GM18907 (cell line): ENCODE data around the gene MSANTD3.
"Not testable (repeated sequence)": the region's sequence is repeated elsewhere in the genome, so short reads cannot be mapped to it uniquely, and the experiment has no call there.

Source experiments
- ATAC-seq: cut with Tn5 transposase; IDR thresholded peaks from one replicate; pipeline ENCODE4 v1.9.1; 2021; ENCODE audit warnings: mild to moderate bottlenecking, moderate library complexity; ENCODE audit not compliant: unreplicated experiment

Gene MSANTD3, protein sequence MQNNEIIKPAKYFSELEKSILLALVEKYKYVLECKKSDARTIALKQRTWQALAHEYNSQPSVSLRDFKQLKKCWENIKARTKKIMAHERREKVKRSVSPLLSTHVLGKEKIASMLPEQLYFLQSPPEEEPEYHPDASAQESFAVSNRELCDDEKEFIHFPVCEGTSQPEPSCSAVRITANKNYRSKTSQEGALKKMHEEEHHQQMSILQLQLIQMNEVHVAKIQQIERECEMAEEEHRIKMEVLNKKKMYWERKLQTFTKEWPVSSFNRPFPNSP

DNA sequence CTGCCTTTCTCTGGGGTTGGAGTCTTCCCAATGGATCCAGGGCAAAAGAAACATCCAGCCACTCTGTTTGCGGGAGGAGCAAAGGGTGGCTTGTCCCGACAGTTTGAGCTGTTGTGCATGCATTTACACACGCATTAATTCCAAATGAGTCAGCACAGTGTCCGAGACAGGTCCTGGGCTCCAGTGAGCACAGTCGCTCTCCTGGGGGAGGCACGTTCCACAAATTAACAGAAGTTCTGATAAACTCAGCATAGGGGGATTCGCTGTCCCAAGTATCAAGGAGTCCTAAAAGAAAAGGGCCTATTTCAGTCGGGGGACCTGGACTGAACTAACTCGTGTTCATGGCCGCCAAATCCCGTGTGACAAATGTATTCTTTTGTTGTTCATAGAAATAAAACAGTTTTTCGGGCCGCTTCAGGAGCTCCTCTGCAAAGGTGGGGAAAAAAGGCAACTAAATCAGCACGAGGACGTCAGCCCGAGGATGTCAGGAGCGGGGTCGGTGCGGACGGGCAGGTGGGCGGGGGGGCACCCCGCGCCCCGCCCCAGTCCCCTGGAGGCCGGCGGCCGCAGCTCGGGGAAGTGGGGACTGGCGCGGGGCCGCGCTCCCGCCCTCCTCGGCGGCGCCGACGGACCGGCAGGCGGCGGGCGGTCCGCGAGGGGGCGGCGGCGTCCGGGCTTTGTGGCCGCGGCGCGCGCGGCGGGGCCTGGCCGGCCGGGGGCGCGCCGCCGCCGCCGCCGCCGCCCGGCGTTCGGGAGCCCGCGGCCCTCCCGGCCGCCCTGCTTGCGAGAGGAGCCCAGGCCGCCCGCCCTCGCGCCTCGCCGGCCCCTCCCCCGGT lies at the start of gene MSANTD3:
MSANTD3 (plus strand) TSS at position 614 of the 836 bp plus-strand sequence. CDS start 14,796 bp downstream, outside the sequence.
- peak; percentile 75 for ATAC-seq

DNA sequence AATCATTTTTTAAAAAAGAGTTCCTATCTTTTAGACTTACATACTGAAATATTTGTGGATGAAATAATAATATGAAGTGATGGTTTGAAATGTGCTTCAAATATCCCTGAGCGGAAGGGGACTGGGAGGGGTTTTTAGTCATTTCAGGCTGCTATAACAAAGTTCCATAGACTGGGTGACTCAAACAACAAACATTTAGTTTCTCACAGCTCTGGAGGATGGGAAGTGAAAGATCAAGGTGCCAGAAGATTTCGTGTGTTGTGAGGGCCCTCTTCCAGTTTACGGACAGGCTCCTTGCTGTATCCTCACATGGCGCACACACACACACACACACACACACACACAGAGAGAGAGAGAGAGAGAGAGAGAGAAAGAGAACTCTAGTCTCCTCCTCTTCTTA lies 47.1 kb upstream of the MSANTD3 start:
- no peak for ATAC-seq

DNA sequence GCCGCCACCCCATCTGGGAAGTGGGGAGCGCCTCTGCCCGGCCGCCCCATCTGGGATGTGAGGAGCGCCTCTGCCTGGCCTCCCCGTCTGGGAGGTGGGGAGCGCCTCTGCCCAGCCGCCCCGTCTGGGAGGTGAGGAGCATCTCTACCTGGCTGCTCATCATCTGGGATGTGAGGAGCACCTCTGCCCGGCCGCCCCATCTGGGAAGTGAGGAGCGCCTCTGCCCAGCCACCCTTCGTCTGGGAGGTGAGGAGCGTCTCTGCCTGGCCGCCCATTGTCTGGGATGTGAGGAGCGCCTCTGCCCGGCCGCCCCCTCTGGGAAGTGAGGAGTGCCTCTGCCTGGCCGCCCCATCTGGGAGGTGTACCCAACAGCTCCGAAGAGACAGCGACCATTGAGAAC lies 34.0 kb upstream of the MSANTD3 start:
- not testable (repeated sequence) for ATAC-seq

DNA sequence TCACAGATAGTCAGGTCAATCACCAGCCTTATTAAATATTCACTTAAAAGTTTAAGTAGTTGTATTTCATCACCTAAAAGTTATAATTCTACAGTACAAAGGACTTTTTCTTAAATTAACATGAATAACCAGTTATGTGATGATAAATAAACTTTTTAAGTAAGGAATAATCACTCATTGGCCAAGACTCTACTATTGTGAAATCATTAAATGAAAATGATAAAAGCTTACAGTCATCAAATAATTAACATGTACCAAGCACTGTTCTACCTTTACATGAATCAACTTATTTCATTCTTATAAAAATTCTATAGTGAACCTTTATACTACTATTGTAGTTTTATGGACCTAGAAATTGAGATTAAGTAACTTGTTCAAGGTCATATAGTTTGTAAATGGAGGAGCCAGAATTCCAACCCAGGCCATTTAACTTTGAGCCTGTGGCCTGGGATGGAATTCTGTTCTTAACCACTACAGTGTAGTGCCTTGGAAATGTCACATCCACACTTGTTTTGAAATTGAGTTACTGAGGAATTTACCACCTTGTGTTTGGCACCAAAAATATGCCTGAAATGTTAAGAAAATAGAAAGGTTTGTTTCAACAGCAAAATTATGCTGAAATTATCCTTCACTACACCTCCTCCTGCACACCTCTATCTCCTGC lies 32.8 kb upstream of the MSANTD3 start:
- ATAC-seq, result no peak

DNA sequence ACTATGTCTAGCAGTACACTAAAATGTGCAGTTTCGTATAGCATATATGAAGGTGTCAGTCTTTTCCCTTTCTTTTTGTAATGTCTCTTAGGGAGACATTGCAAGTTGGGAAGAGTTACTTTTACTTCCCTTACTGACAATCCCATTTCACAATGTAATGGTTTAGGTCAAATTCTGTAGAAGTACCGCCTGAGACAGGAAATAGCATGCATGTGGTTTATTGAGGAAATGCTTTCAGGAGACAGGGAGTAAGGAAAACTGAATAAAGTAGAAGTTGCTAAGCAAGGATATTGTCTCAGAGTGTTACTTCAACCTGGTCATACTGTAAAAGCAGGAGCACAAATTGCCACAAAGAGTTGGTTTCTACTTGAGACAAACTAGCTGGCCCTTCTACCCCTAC lies 32.1 kb upstream of the MSANTD3 start:
- no peak for ATAC-seq

DNA sequence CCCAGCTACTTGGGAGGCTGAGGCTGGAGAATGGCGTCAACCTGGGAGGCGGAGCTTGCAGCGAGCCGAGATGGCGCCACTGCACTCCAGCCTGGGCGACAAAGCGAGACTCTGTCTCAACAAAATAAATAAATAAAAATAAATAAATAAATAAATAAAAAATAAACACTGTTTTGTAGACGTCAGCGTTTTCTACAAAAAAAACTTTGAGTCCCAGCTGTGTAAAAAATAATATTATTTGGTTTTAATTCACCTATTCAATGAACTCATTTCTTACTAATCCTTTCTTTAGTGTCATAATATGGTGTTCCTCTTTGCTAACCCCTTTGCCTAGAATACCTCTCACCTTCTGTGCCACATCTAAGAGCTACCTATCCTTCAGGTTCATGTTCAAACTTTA lies 30.2 kb upstream of the MSANTD3 start:
- no peak for ATAC-seq

DNA sequence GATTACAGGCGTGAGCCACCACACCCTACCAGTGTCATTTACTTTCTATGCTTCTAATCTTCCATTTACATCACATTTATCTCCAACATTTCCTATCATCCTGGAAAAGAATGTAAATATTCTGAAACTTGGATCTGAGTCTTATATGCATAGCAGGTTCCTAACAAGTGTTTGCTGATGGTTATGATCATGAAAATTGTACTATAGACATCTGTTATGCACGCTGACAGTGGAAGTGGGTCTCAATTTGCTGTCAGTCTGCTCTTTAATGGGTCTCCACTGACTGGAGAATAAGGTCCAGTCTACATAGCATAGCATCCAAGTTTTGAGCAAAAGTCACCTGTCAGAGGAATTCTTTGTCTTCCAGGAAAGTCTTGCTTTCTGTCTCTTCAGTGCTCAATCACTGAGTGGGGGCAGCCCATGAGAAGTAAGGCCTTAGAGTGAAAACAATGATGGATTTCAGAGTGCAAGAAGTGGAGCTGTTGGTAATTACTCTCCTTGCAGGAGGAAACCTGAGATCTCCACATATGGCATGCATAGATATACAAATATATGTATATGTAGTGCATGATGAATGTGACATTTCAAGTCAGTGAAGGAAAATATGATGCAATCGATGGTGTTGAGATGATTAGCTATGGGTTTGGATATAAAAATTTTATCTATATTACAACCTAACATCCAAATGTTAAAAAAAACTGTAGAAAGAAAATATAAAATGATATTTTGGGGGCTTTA lies 29.2 kb upstream of the MSANTD3 start:
- ATAC-seq, result no peak

DNA sequence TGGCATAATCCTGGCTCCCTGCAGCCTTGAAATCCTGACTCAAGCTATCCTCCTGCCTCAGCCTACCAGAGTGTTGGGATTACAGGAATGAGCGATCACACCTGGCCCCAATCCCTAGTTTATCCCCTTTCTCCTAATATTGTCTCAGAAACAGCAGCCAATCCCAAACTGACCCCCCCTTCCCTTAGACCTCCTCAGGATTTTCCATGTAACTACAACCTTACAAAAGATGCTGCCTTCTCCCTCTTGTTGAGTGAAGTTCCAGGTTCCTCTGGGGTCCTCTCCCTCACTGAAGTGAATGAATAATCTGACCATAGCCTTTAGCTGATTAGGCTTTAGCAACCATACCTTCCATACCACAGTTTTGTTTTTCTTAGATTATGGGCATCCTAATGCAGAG lies 25.9 kb upstream of the MSANTD3 start:
- no peak for ATAC-seq

DNA sequence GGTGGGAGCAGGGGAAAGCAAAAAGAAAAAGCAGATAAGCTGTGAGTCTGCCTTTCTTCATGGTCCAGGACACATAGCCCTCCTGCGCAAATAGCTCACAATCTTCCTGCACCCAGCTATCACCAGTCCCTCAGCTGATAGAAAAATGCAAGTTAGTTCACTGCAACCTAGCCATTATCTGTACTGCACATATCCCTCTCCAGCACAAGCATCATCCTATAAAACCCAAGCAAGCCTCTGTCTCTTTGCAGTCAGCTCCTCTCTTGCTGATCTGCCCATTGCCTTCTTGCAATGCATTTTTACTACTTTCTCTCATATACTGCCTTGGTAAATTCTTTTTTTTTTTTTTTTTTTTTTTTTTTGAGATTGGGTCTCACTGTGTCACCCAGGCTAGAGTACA lies 20.0 kb upstream of the MSANTD3 start:
- no peak for ATAC-seq

DNA sequence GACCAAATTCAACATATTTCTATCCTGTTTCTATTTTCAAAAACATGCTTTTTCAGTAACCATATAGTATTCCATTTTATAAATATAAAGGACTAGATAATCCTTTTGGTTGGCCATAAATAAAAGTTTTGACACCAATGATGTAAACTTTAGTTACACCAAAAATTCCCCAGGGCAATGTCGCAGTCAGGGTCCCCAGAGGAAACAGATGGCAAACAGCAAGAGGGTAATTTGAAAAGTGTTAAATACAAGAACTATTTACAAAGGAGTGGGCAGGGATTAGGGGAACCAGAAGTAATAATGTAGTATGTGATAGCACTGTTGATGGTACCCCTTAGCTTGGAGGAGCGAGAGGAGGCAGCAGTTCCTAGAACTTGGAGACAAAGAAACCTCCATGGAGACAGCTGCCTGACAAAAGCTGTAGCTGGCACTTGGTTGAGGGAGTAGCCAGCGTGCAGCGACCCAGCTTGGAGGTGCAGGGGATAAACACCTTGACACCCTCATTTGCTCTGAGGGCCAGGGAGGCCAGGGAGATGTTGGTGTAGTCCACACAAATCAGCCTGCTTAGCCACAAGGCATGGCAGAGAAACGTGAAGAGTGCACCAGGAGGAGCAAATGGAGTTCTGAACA lies 18.3 kb upstream of the MSANTD3 start:
- no peak for ATAC-seq

DNA sequence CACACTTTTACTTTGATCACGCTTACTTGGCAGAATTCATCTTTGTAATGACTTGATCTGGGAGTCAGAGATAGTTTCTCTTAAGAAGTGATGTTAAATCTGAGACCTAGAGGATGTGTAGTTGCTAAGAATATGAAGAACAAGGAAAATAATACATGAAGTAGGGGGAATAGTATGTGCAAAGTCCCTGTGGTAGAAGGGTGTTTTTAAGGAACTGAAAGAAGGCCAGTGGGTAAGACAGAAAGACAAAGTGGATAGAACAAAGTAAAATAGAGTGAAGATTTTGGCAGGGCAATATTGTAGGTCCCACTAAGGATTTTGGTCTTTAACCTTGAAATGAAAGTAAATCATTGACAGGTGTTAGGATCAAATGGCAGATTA lies 17.8 kb upstream of the MSANTD3 start:
- no peak for ATAC-seq

DNA sequence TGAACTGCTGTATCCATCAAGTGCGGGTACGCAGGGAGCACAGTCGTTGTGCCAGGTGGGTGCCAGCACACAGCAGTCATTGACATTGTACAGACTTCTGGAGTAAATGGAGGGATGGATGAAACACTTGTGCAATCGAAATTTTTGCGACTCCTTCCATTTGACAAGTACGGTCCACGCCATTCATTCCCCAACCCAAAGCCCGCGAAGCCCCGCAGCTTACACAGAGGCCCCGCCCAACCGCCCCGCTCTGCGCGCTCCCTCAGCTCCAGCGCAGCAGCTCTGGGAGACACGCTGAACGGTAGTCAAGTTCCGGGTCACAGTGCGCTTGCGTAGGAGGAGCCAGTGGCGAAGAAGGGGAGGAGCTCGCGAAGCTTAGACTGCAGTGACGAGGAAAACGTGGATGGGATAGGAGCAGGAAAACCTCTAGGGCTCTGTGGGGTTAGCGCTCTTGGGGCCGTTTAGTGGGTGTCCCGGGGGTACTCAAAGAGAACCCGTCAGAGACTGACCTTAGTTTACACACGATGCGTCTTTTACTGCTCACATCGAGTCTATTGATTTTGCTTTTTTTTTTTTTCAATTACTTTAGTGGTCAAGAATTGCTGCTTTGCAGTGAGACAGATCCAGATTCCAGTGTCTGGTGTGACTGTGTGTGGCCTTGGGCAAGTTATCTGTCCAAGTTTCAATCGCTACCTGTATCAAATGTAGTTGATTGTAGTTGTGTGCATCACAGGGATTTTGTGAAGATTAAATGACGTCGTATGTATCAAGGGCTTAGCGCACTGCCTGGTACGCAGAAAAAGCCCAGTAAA lies 15.3 kb upstream of the MSANTD3 start:
- ATAC-seq, result peak; percentile 100

DNA sequence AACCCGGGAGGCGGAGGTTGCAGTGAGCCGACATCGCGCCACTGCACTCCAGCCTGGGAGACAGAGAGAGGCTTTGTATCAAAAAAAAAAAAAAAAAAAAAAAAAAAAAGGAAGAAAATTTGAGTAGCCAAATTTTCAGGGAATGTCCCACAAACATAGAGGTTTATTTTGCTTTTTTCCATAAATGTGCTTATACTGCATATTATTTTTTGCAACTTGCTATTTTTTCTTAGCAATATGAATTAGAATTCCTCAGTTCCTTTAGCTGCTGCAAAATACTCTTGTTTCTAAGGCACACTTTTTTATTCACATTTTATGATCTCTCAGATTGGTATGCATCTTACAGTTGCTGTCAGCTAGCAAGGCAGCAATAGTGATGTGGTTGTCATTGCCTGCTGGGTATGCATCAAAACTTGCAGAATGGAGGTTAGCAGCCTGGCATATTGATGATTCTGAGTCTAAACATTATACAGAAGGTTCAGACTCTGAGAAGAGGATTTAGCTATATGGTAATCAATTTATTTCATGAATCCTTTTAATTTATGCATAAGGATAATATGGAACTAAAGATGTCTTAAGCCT lies 13.0 kb upstream of the MSANTD3 start:
- no peak for ATAC-seq

DNA sequence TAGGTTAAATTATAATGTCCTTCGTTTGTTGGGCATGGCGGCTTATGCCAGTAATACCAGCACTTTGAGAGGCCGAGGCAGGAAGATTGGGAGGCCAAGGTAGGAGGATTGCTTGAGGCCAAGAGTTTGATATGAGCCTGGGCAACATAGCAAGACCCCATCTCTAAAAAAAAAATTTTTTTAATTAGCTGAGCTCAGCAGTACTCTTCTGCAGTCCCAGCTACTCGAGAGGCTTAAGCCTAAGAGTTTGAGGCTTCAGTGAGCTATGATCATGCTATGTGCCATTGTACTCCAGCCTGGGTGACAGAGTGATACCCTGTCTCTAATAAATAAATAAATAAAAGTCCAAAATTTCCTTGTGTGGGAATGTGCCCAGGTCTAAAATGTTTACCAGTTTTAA lies 9.1 kb upstream of the MSANTD3 start:
- no peak for ATAC-seq

DNA sequence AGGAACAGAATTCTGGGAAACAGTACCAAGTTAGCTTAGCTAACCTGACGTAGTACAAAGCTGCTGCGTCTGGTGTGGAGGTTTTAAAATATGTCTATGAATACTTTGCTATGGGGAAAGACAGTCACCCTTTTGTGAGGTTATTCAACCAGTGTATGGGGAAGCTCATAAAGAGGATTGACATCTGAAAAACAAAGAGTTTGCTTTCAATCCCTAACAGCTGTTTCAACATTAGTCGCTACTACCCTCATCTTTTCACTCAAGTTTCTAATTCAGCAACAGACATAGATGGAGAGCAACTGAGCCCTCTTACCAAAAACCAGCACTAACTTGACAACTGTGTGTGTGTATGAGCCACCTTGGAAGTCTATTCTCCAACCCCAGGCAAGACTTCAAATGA lies 7.8 kb upstream of the MSANTD3 start:
- no peak for ATAC-seq

DNA sequence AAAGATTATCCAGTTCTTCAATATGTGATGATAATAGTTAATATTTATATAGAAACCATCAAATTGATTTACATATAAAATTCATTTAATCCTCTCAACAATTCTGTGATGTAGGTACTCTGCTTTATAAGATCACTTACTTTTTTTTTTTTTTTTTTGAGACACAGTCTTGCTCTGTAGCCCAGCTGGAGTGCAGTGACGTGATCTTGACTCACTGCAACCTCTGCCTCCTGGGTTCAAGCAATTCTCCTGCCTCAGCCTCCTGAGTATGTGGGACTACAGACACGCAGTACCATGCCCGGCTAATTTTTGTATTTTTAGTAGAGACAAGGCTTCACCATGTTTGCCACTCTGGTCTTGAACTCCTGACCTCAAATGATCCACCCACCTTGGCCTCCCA lies 5.8 kb upstream of the MSANTD3 start:
- not testable (repeated sequence) for ATAC-seq

DNA sequence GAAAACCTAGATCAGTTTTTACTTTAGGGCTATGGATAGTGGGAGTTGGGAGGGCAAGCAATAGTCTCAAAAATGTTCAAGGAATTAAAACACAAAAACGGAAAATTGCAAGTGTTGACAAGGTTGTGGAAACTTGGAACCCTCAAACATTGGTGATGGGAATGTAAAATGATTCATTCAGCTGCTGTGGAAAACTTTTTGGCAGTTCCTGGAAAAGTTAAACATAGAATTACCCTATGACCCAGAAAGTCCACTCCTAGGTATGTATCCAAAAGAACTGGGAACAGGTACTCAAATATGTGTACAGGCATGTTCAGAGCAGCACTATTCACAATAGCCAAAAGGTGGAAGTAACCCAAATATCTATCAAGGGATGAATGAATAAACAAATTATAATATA lies 1.2 kb upstream of the MSANTD3 start:
- ATAC-seq, result no peak

DNA sequence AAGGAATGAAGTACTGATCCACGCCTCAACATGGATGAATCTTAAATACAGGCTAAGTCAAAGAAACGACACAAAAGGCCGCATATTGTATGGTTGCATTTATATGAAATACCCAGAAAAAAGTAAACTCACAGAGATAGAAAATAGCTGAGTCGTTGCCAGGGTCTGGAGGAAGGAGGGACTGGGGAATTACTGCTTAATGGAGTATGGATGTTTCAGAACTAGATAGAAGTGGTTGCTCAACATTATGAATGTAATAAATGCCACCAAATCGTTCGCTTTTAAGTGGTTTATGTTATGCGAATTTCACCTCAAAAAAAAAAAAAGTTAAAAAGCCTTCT lies 784 bp upstream of the MSANTD3 start:
- ATAC-seq, result no peak

DNA sequence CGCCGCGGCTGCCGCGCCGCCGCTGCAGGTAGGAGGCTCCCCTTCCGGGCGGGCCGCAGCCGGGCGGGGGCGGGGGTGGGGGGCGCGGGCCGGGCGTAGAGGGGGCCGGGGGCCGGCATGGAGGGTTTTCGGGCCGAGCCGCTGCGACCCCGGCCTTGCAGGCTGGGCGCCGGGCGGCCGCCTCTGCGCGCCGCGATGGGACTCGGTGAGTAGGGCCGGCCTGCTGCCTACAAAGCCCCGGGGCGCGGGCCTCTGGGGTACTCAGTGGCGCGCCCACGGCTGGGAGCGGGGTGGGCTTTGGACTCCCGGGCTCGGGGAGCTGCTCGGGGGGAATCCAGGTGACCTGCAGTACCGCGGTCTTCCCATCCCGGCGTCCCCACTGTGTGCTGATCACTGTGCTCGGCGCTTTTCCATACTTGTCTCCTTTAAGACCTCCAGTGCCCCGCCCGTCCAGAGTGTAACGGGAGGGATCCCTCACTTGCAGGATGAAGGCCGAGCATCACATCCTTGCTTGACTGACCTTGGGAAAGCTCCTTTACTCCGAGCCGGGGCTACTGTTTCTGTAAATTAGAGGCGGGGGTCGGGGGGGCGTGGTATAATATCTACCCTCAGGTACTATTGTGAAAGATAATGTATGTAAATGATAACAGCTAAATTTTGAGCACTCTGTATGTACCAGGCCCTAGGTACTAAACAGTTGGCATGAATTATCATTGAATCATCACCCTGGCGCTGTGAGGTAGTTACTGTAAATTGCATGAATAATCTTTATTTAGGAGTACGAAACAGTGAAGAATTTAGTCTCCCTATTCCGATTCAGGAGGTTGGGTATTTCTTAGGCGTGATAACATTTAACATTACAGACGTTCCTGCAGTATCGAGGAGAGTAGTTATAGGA lies 672 bp downstream of the MSANTD3 start:
- ATAC-seq, result peak; percentile 70
